Gastrocnemius medialis (tissue), 4 donors: ENCODE results near the gene PADI4. TPM values are rescaled to one million over a fixed set of nuclear protein-coding genes. Genes with fewer than 3 reads are reported as not detected.

ENCODE experiments used
- ATAC-seq, 2 donors: fragments of 150-250 bp; one replicate each; pipeline ENCODE4 v1.9.1; 2016
- DNase-seq, 2 donors: peaks; one replicate each; pipeline ENCODE4 v3.0.0-alpha.2; 2019
- H3K27ac ChIP-seq, 4 donors: fragments of 200-600 bp; sonication (generic); 1 replicate in 1 of 4; 2 replicates in 3 of 4; pipeline ENCODE4 v1.5.1; 2016 to 2018; ENCODE audit warnings: mild to moderate bottlenecking in 2 of 4, moderate library complexity in 1 of 4
- H3K27me3 ChIP-seq, 3 donors: fragments of 200-600 bp; sonication (generic) in 2 of 3; 1 replicate in 1 of 3; 2 replicates in 2 of 3; pipeline versions ENCODE4 v1.5.1 to v1.6.0; 2016 to 2019; ENCODE audit warnings: mild to moderate bottlenecking in 1 of 3, moderate library complexity in 1 of 3
- H3K36me3 ChIP-seq, 2 donors: fragments of 200-600 bp; sonication (generic) in 1 of 2; one replicate each; pipeline ENCODE4 v1.5.1; 2017 to 2018
- H3K4me1 ChIP-seq, 2 donors: fragments of 200-600 bp; sonication (generic) in 1 of 2; one replicate each; pipeline ENCODE4 v1.5.1; 2016 to 2017; ENCODE audit warnings: mild to moderate bottlenecking in 2 of 2
- H3K4me3 ChIP-seq, 4 donors: fragments of 200-600 bp; sonication (generic) in 3 of 4; 1 replicate in 1 of 4; 2 replicates in 3 of 4; pipeline ENCODE4 v1.5.1; 2016 to 2019; ENCODE audit warnings: mild to moderate bottlenecking in 2 of 4
- H3K9me3 ChIP-seq, 3 donors: fragments of 200-600 bp; sonication (generic) in 2 of 3; 1 replicate in 1 of 3; 2 replicates in 2 of 3; pipeline ENCODE4 v1.5.1; 2016 to 2019
- CTCF ChIP-seq, 5 experiments: fragments of 450-650 bp in 3 of 5; fragments of 200-600 bp in 2 of 5; sonication (generic) in 2 of 5; IDR thresholded peaks in 4 of 5; conservative IDR thresholded peaks in 1 of 5; 1 replicate in 4 of 5; 2 replicates in 1 of 5; pipeline ENCODE4 v1.5.1; 2016 to 2019; ENCODE audit warnings: antibody characterized with exemption in 5 of 5, mild to moderate bottlenecking in 3 of 5, moderate library complexity in 3 of 5
- POLR2A ChIP-seq, 2 donors: fragments of 450-650 bp; IDR thresholded peaks; one replicate each; pipeline ENCODE4 v1.6.1; 2017; ENCODE audit warnings: antibody characterized with exemption in 2 of 2, mild to moderate bottlenecking in 2 of 2, moderate library complexity in 2 of 2
- in situ Hi-C, 4 donors: fragments of 200-750 bp; cut with MboI; loops; one replicate each; pipeline versions ENCODE4 v1.15.0 to v1.8.0; 2017; ENCODE audit warnings: low sequenced_read_pairs in 4 of 4
- intact Hi-C: fragments of 100-400 bp; cut with DNase I; formaldehyde crosslinking; loops from one replicate; pipeline ENCODE4 v1.15.1; 2023; ENCODE audit warnings: low total_unique reads
- microRNA-seq, 2 donors: library from miRNA; unstranded; fragments of <30 nt; microRNA quantifications; one replicate each; pipeline ENCODE4, GENCODE V29; 2016; ENCODE audit warnings: borderline replicate concordance in 2 of 2
- total RNA-seq, 4 donors: library from RNA; depleted of rRNA; stranded (reverse); fragments of >200 nt; gene quantifications; one replicate each; pipeline versions ENCODE4 v1.1.0 to v1.2.3, GENCODE V29; 2016

The PADI4 gene
- total RNA-seq, 4 donors from 2014 or later: not detected

DNA sequence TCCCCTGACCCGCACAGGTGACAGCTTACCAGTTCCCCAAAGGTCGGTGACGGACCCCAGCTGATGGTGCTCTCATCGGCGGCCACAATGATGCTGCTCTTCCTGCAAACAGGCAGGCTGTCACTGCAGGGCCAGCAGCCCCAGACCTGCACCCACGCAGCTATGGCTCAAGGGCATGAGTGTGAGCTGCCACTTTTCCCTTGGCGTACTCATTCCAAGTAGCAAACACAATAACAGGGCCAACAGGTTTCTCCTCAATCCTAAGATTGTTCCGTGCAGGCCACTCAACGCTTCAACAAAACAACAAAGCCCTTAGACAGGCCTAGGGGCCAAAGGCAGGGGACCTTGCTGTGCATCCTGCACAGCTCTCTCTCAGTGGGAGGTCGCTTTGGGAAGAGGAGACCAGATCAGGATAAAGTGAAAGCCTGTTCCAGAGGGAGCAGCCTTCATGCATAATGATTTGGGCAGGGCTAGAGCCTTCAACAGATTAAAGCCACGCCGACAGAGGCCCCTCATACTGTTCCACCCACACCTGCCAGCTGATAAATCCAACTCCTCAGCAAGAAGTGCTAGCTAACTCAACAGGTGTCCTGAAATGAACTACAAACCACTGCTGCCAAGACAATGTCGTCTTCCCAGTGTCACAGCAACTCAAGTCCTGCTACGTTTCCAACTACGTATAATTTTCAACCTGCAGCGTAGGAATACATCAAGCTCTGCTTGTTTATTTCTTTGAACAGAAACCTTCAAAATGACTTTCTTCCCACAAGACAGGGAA, 104.3 kb downstream of the PADI4 start:
- intact Hi-C loops (no loop called here), in situ Hi-C loops (loop anchor here in 1 of 4 donors (10.0 kb wide), 1 partner anchor 73 kb away; no protein-coding TSS in a partner anchor)
- Histone ChIP-seq H3K36me3 (peaks cover 0 to 95% of the 10 kb centered on the region in 2 donors), H3K9me3 (no peaks in the 10 kb centered on the region), H3K27me3 (no peaks in the 10 kb centered on the region), H3K27ac (peak overlapping the region in 1 of 4 donors; percentile 61), H3K4me1 (peaks cover 6 to 11% of the 10 kb centered on the region in 2 donors), H3K4me3 (no peak overlapping the region)
- ATAC-seq (peak in 1 of 2 donors; percentile 82), DNase-seq (no peak)
- TF ChIP-seq POLR2A (IDR thresholded peaks at IDR 0.05) (no peak), CTCF (IDR thresholded peaks at IDR 0.05 in 4 of 5, conservative IDR thresholded peaks at IDR 0.05 in 1 of 5) (no peak)

Small RNAs within 50 kb of the gene (microRNA-seq; reads per million reads assigned to microRNA genes)
- 0 reads per million in 2 donors for gene MIR3972

Other genes with a start within 250 kb of the PADI4 start
- 100 to 1,000 TPM; 156 to 176 (median 171) TPM for gene PADI2, start 188.7 kb upstream of the PADI4 start, total RNA-seq
- gene PADI1, start 103.1 kb upstream of the PADI4 start, total RNA-seq: not detected
- not detected for gene PADI3, start 59.1 kb upstream of the PADI4 start, total RNA-seq
- not detected for gene PADI6, start 64.0 kb downstream of the PADI4 start, total RNA-seq
- gene RCC2, start 131.5 kb downstream of the PADI4 start, total RNA-seq: 10 to 100 TPM in 1 of 4 donors, 1 to 10 TPM in 3; 5.7 to 11.5 (median 7.8) TPM
- 100 to 1,000 TPM in 1 of 4 donors, 10 to 100 TPM in 3; 21.2 to 111 (median 73.8) TPM for gene ARHGEF10L, start 231.5 kb downstream of the PADI4 start, total RNA-seq